IMR-90 (cell line): ENCODE data around the gene TRIM71. TPM values are rescaled to one million over a fixed set of nuclear protein-coding genes. Genes with fewer than 3 reads are reported as not detected.
A peak's percentile ranks its signal among the peaks of the same experiment; 100 is the strongest.

ENCODE experiments used
- ATAC-seq: fragments of 200-7000 bp; cut with Tn5 transposase; 2 replicates; pipeline ENCODE4 v1.9.1; 2020; ENCODE audit warnings: low read depth, mild to moderate bottlenecking, moderate library complexity
- Bru-seq: library from RNA; stranded (reverse); fragments of 400-500 nt; gene quantifications from one replicate; lab custom pipeline; 2021; lab: Mats Ljungman, UMichigan
- BruChase-seq, 2 experiments: library from RNA; stranded (reverse); fragments of 400-500 nt; gene quantifications; one replicate each; lab custom pipeline; 2021; lab: Mats Ljungman, UMichigan
- BruUV-seq: library from RNA; stranded (reverse); fragments of 400-500 nt; replicated peaks from 2 replicates; lab custom pipeline; 2021; lab: Mats Ljungman, UMichigan
- CTCF ChIA-PET: fragments of 300-600 bp; formaldehyde crosslinking; extraction: SDS; loops from one replicate; lab custom pipeline; 2021; ENCODE audit warnings: antibody characterized with exemption; lab: Yijun Ruan, JAX
- POLR2A ChIA-PET: fragments of 300-600 bp; sonication (Branson Sonifier 250); formaldehyde crosslinking; loops from one replicate; lab custom pipeline; 2022; ENCODE audit warnings: antibody characterized with exemption; ENCODE audit not compliant: unreplicated experiment; lab: Charles Lee
- DNase-seq: peaks from one replicate; pipeline ENCODE4 v3.0.0; 2013
- H2AFZ ChIP-seq: replicated peaks from 2 replicates; pipeline ENCODE3; 2013; ENCODE audit warnings: low read length, mild to moderate bottlenecking; ENCODE audit not compliant: poor library complexity
- H2AK5ac ChIP-seq: 2 replicates; pipeline ENCODE4 v1.6.1; 2013; ENCODE audit warnings: low read depth, low read length, inconsistent platforms
- H2AK9ac ChIP-seq: replicated peaks from 2 replicates; pipeline ENCODE3; 2013; ENCODE audit warnings: mild to moderate bottlenecking, low read depth, low read length, moderate library complexity; ENCODE audit not compliant: poor library complexity
- H2BK120ac ChIP-seq: 2 replicates; pipeline ENCODE4 v1.6.1; 2013; ENCODE audit warnings: low read depth, low read length, inconsistent platforms
- H2BK15ac ChIP-seq: 3 replicates; pipeline ENCODE4 v1.6.1; 2013; ENCODE audit warnings: low read depth, low read length, inconsistent platforms
- H2BK20ac ChIP-seq: 2 replicates; pipeline ENCODE4 v1.6.1; 2013; ENCODE audit warnings: low read depth, mild to moderate bottlenecking, inconsistent platforms, low read length, moderate library complexity
- H2BK5ac ChIP-seq: 2 replicates; pipeline ENCODE4 v1.6.1; 2013; ENCODE audit warnings: mild to moderate bottlenecking, low read depth, low read length, inconsistent platforms; ENCODE audit not compliant: poor library complexity, severe bottlenecking
- H3K14ac ChIP-seq: replicated peaks from 2 replicates; pipeline ENCODE4 v1.6.1; 2013; ENCODE audit warnings: low read depth, low read length, inconsistent platforms
- H3K18ac ChIP-seq: 2 replicates; pipeline ENCODE4 v1.6.1; 2013; ENCODE audit warnings: low read depth, low read length, control low read depth
- H3K23ac ChIP-seq: 2 replicates; pipeline ENCODE4 v1.6.1; 2013; ENCODE audit warnings: low read depth, low read length, inconsistent platforms
- H3K27ac ChIP-seq: 2 replicates; pipeline ENCODE4 v1.5.1; 2013; ENCODE audit warnings: mild to moderate bottlenecking, control low read depth, low read length; ENCODE audit not compliant: insufficient read depth
- H3K27me3 ChIP-seq: 2 replicates; pipeline ENCODE4 v1.6.1; 2013; ENCODE audit warnings: low read length; ENCODE audit not compliant: control insufficient read depth, insufficient read depth
- H3K36me3 ChIP-seq: 2 replicates; pipeline ENCODE4 v1.6.1; 2013; ENCODE audit warnings: low read length, mixed read lengths; ENCODE audit not compliant: control insufficient read depth, insufficient read depth
- H3K4ac ChIP-seq: 2 replicates; pipeline ENCODE4 v1.6.1; 2013; ENCODE audit warnings: low read depth, low read length, inconsistent platforms
- H3K4me1 ChIP-seq: 2 replicates; pipeline ENCODE4 v1.6.1; 2013; ENCODE audit warnings: low read length, mixed read lengths; ENCODE audit not compliant: control insufficient read depth, insufficient read depth
- H3K4me2 ChIP-seq: 2 replicates; pipeline ENCODE4 v1.6.1; 2013; ENCODE audit warnings: low read depth, mild to moderate bottlenecking, control low read depth, low read length, moderate library complexity
- H3K4me3 ChIP-seq: 2 replicates; pipeline ENCODE4 v1.5.1; 2013; ENCODE audit warnings: low read depth, mild to moderate bottlenecking, control low read depth, low read length, moderate library complexity; ENCODE audit not compliant: insufficient read depth
- H3K56ac ChIP-seq: 2 replicates; pipeline ENCODE4 v1.6.1; 2013; ENCODE audit warnings: low read length, inconsistent platforms; ENCODE audit not compliant: insufficient read depth; ENCODE audit errors: extremely low read depth
- H3K79me1 ChIP-seq, 2 experiments: 2 replicates each; pipeline ENCODE4 v1.6.1; 2013; ENCODE audit warnings: low read length in 2 of 2, inconsistent platforms in 1 of 2, low read depth in 1 of 2
- H3K9ac ChIP-seq: 2 replicates; pipeline ENCODE4 v1.6.1; 2013; ENCODE audit warnings: low read depth, low read length, control low read depth
- H3K9me1 ChIP-seq: 2 replicates; pipeline ENCODE4 v1.6.1; 2013; ENCODE audit warnings: low read length, inconsistent platforms; ENCODE audit not compliant: insufficient read depth
- H3K9me3 ChIP-seq: 2 replicates; pipeline ENCODE4 v1.6.1; 2013; ENCODE audit warnings: low read length; ENCODE audit not compliant: control insufficient read depth, insufficient read depth
- H4K20me1 ChIP-seq: 2 replicates; pipeline ENCODE4 v1.6.1; 2013; ENCODE audit warnings: low read length, inconsistent platforms; ENCODE audit not compliant: insufficient read depth
- H4K5ac ChIP-seq: 2 replicates; pipeline ENCODE4 v1.6.1; 2013; ENCODE audit warnings: mild to moderate bottlenecking, low read depth, low read length, control low read depth
- H4K8ac ChIP-seq, 2 experiments: 2 replicates each; pipeline ENCODE4 v1.6.1; 2013; ENCODE audit warnings: low read depth in 2 of 2, low read length in 2 of 2, control low read depth in 1 of 2, inconsistent platforms in 1 of 2
- H4K91ac ChIP-seq: 2 replicates; pipeline ENCODE4 v1.6.1; 2013; ENCODE audit warnings: low read depth, low read length, inconsistent platforms; ENCODE audit not compliant: insufficient read depth
- BHLHE40 ChIP-seq: fragments of 150-350 bp; IDR thresholded peaks from 2 replicates; pipeline ENCODE4 v1.6.1; 2016; ENCODE audit warnings: mild to moderate bottlenecking, low read depth, low read length
- CEBPB ChIP-seq: IDR thresholded peaks from 2 replicates; pipeline ENCODE4 v1.6.1; 2012; ENCODE audit warnings: low read depth, low read length, improper control_type of control experiment
- CHD1 ChIP-seq: IDR thresholded peaks from 2 replicates; pipeline ENCODE4 v1.6.1; 2012; ENCODE audit warnings: low read depth, low read length, improper control_type of control experiment
- FOS ChIP-seq: fragments of 150-350 bp; IDR thresholded peaks from 2 replicates; pipeline ENCODE4 v1.6.1; 2016; ENCODE audit warnings: low read depth, low read length
- MAFK ChIP-seq: IDR thresholded peaks from 2 replicates; pipeline ENCODE4 v1.6.1; 2012; ENCODE audit warnings: low read depth, low read length, improper control_type of control experiment
- MXI1 ChIP-seq: IDR thresholded peaks from 2 replicates; pipeline ENCODE4 v1.6.1; 2012; ENCODE audit warnings: low read depth, mild to moderate bottlenecking, low read length, moderate library complexity, borderline replicate concordance
- NFE2L2 ChIP-seq: fragments of 150-350 bp; IDR thresholded peaks from 2 replicates; pipeline ENCODE4 v1.6.1; 2016; ENCODE audit warnings: low read depth, mild to moderate bottlenecking, low read length
- POLR2A ChIP-seq: IDR thresholded peaks from 2 replicates; pipeline ENCODE4 v1.6.1; 2012; ENCODE audit warnings: mild to moderate bottlenecking, low read depth, low read length
- RAD21 ChIP-seq: IDR thresholded peaks from 2 replicates; pipeline ENCODE4 v1.6.1; 2012; ENCODE audit warnings: low read length, improper control_type of control experiment
- RCOR1 ChIP-seq: IDR thresholded peaks from 2 replicates; pipeline ENCODE4 v1.6.1; 2012; ENCODE audit warnings: mild to moderate bottlenecking, low read length, improper control_type of control experiment; ENCODE audit not compliant: insufficient replicate concordance
- RFX5 ChIP-seq: IDR thresholded peaks from 2 replicates; pipeline ENCODE4 v1.8.0; 2012; ENCODE audit warnings: low read depth, mild to moderate bottlenecking, low read length, moderate library complexity
- SMC3 ChIP-seq: fragments of 150-350 bp; IDR thresholded peaks from 2 replicates; pipeline ENCODE4 v1.6.1; 2016; ENCODE audit warnings: low read depth, mild to moderate bottlenecking, antibody characterized with exemption, low read length, moderate library complexity
- WGBS, 2 experiments: methylation state at CpG; one replicate each; pipeline versions ENCODE4 v1.1.5 to v1.1.7; 2013; ENCODE audit warnings: missing lambda C conversion rate in 2 of 2; ENCODE audit not compliant: insufficient read length in 1 of 2; ENCODE audit errors: extremely low coverage in 2 of 2; 5-methylcytosine and 5-hydroxymethylcytosine counted together
- dilution Hi-C: fragments of 300-500 bp; cut with HindIII; formaldehyde crosslinking; loops from one replicate; pipeline ENCODE4 v1.14.3; 2018; ENCODE audit warnings: low sequenced_read_pairs; ENCODE audit not compliant: unreplicated experiment
- in situ Hi-C: fragments of 300-500 bp; cut with MboI; formaldehyde crosslinking; loops from 3 replicates; pipeline ENCODE4 v1.14.3; 2019; ENCODE audit warnings: low sequenced_read_pairs, inconsistent platforms, mixed read lengths
- intact Hi-C: fragments of 100-400 bp; cut with micrococcal nuclease; formaldehyde crosslinking; loops from 2 replicates; pipeline ENCODE4 v1.10.0; 2022
- long read RNA-seq: library from polyadenylated mRNA; unstranded; transcript quantifications from one replicate; pipeline ENCODE4 v2.0.0, GENCODE V29; 2021; ENCODE audit not compliant: unreplicated experiment
- polyA plus RNA-seq, 3 experiments: library from polyadenylated mRNA; depleted of rRNA; stranded (reverse); fragments of >200 nt; gene quantifications; 2 replicates each; pipeline ENCODE4 v1.2.3, GENCODE V29; 2012; ENCODE audit warnings: low replicate concordance in 1 of 3
- total RNA-seq: library from RNA; depleted of rRNA; stranded (reverse); fragments of >200 nt; gene quantifications from 2 replicates; pipeline ENCODE4 v1.2.3, GENCODE V29; 2012; rRNA removed
- TF ChIP-seq, protein P1 (sequence below): conservative IDR thresholded peaks from 2 replicates; pipeline ENCODE4 v1.5.1; 2012; ENCODE audit warnings: mild to moderate bottlenecking, low read depth, low read length, improper control_type of control experiment
- TF ChIP-seq, protein P2 (sequence below): fragments of 150-350 bp; IDR thresholded peaks from 2 replicates; pipeline ENCODE4 v1.6.1; 2016; ENCODE audit warnings: low read depth, mild to moderate bottlenecking, low read length, moderate library complexity, borderline replicate concordance

Gene TRIM71
- total RNA-seq (not detected in 2 replicates), polyA plus RNA-seq (2012; rRNA removed) (not detected in 2 replicates), Bru-seq, nascent RNA (not detected), BruChase-seq, experiment 1, labeled RNA remaining after a 6-hour chase (percentile 4 among the genes with signal in this experiment), BruChase-seq, experiment 2, labeled RNA remaining after a 2-hour chase (percentile 4 among the genes with signal in this experiment)
- polyA plus RNA-seq (2012; cell fraction: cytosol; rRNA removed), result not detected in 2 replicates
- polyA plus RNA-seq (2012; cell fraction: nucleus; rRNA removed; ENCODE audit: low replicate concordance), result not detected in 2 replicates
- long read RNA-seq, result 0 reads

GRCh38 chr3:32817558-32818228, at the start of gene TRIM71:
Gene TRIM71, plus strand, starts transcription at chr3:32817997. Its CDS starts 84 bp downstream, at chr3:32818081.
- H3K23ac ChIP-seq, result no peak within 1 kb of the TSS
- no peak within 1 kb of the TSS for H3K9ac ChIP-seq
- peak within 1 kb of the TSS; percentile 30 for H2AK9ac ChIP-seq
- no peaks in the 10 kb centered on the region for H4K20me1 ChIP-seq
- H3K9me1 ChIP-seq, result no peaks in the 10 kb centered on the region
- H3K27ac ChIP-seq, result no peak within 1 kb of the TSS
- H3K56ac ChIP-seq, result no peak within 1 kb of the TSS
- POLR2A ChIA-PET, result no interaction called here
- peak within 1 kb of the TSS; percentile 94 for H3K4me2 ChIP-seq
- H2BK15ac ChIP-seq, result no peak within 1 kb of the TSS
- CTCF ChIA-PET, result no interaction called here
- H4K8ac ChIP-seq, result no peak within 1 kb of the TSS
- in situ Hi-C loops, result no loop called here
- no peak within 1 kb of the TSS for H2BK20ac ChIP-seq
- no peak within 1 kb of the TSS for H2BK5ac ChIP-seq
- no peak within 1 kb of the TSS for H3K14ac ChIP-seq
- peaks cover 21% of the 10 kb centered on the region for H3K9me3 ChIP-seq
- intact Hi-C loops, result loop anchor here (10.0 kb wide), 2 partner anchors 117 to 1737 kb away; no protein-coding TSS in a partner anchor
- peaks cover 3% of the 10 kb centered on the region; the same call in 1 of the 2 replicates for H3K4me1 ChIP-seq
- dilution Hi-C loops, result no loop called here
- H3K27me3 ChIP-seq, result peaks cover 78% of the 10 kb centered on the region
- H3K18ac ChIP-seq, result no peak within 1 kb of the TSS
- DNase-seq (no peak), ATAC-seq (no peak)
- no peak within 1 kb of the TSS for H2AK5ac ChIP-seq
- H2BK120ac ChIP-seq, result no peak within 1 kb of the TSS
- H3K4me3 ChIP-seq, result peak within 1 kb of the TSS; percentile 38
- no peak within 1 kb of the TSS for H4K5ac ChIP-seq
- H3K4ac ChIP-seq, result no peak within 1 kb of the TSS
- no peaks in the 10 kb centered on the region for H3K36me3 ChIP-seq
- no TSS peak for BruUV-seq
- no peak within 1 kb of the TSS for H4K91ac ChIP-seq
- no peaks in the 10 kb centered on the region for H3K79me1 ChIP-seq
- WGBS, 2 experiments, result 0% methylated on average over 29 of the region's 59 CpGs; no CpG with 5 or more reads in 1 of the 2 experiments
- H2AFZ ChIP-seq, result peak within 1 kb of the TSS; percentile 78
- TF ChIP-seq RCOR1 (no peak), MAFK (no peak), NFE2L2 (no peak), RAD21 (no peak), RFX5 (no peak), MXI1 (no peak), FOS (no peak), SMC3 (no peak), CEBPB (no peak), CHD1 (no peak), BHLHE40 (no peak), POLR2A (no peak)
- TF ChIP-seq, protein P1, sequence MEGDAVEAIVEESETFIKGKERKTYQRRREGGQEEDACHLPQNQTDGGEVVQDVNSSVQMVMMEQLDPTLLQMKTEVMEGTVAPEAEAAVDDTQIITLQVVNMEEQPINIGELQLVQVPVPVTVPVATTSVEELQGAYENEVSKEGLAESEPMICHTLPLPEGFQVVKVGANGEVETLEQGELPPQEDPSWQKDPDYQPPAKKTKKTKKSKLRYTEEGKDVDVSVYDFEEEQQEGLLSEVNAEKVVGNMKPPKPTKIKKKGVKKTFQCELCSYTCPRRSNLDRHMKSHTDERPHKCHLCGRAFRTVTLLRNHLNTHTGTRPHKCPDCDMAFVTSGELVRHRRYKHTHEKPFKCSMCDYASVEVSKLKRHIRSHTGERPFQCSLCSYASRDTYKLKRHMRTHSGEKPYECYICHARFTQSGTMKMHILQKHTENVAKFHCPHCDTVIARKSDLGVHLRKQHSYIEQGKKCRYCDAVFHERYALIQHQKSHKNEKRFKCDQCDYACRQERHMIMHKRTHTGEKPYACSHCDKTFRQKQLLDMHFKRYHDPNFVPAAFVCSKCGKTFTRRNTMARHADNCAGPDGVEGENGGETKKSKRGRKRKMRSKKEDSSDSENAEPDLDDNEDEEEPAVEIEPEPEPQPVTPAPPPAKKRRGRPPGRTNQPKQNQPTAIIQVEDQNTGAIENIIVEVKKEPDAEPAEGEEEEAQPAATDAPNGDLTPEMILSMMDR, result no peak
- TF ChIP-seq, protein P2, sequence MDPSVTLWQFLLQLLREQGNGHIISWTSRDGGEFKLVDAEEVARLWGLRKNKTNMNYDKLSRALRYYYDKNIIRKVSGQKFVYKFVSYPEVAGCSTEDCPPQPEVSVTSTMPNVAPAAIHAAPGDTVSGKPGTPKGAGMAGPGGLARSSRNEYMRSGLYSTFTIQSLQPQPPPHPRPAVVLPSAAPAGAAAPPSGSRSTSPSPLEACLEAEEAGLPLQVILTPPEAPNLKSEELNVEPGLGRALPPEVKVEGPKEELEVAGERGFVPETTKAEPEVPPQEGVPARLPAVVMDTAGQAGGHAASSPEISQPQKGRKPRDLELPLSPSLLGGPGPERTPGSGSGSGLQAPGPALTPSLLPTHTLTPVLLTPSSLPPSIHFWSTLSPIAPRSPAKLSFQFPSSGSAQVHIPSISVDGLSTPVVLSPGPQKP, result no peak
